NOMO-1 treated with dmso at 0.1 percent for 144 hours (cell line): ENCODE data around the gene TCP1.
"Not testable (repeated sequence)": the region's sequence is repeated elsewhere in the genome, so short reads cannot be mapped to it uniquely, and the experiment has no call there.

Experiments
- DNase-seq: peaks from one replicate; lab custom pipeline; 2025; ENCODE audit not compliant: unreplicated experiment; lab: John Stamatoyannopoulos, UW

Gene TCP1

DNA sequence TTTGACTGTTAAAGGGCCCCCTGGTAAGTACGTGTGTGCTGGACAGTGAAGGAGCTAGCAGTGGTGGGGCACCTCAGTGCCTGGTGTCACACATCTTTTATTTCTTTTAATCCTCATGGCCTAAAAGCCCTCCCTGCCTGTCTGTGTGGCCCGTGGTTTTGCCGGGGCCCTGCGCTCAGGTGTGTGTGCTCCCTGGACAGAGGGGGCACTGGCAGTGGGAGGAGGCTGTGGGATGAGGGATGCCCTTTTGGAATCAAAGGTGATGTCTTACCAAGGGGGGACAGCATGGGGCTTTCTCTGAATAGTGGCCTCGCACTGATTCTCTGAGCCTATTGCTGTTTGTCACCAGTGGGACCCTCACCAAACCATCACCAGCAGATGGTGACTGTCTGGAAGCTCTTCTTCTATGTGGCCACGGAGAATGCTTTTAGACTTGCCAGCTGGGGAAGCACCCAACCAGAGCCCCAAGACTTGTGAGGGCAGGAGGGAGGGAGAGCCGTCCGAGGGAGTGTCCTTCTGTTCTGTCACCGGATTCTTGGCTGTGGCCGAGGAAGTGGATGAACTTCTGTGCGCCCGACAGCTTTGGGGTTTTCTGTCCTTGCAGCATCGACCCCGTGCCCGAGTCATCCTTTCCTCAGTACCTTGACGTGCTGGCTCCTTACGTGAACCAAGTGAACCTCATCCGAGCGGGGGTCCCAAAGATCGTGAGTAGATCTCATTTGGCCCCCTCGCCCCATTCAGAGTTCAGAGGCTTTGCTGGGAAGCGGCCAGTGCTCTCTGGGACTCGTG lies 28.7 kb upstream of the TCP1 start:
- DNase-seq = no peak

DNA sequence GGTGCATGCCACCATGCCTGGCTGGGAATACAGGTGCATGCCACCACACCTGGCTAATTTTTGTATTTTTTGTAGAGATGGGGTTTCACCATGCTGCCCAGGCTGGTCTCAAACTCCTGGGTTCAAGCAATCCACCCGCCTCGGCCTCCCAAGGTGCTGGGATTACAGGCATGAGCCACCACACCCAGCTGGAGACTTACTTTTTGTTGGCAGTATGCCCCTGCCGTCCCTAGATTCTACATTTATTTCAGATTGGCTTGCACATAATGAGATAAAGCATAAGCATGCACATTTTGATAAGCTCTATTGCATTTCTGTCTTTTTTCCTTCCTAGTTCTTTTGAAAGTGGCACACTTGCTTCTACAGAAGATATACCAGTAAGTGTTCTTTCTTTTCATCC lies 27.4 kb upstream of the TCP1 start:
- DNase-seq = not testable (repeated sequence)

DNA sequence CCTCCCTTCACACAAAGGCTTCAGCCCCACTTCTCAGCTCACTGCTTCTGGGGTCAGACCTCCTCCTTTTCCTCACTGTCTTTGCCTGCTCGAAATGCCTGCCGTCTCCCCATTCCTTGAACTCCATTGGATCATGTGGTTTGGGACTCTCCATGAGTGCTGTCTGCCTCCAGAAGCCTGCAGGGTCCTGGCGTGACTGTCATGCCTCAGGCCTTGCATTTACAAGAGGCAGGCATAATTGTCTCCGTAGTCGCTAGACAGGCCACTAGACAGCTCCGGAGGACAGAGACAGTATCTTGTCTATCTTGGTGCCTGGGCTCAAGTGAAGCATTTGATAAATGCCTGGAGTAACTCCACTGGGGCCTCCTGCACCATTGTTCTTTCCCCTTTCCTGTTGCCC lies 26.0 kb upstream of the TCP1 start:
- DNase-seq = no peak

DNA sequence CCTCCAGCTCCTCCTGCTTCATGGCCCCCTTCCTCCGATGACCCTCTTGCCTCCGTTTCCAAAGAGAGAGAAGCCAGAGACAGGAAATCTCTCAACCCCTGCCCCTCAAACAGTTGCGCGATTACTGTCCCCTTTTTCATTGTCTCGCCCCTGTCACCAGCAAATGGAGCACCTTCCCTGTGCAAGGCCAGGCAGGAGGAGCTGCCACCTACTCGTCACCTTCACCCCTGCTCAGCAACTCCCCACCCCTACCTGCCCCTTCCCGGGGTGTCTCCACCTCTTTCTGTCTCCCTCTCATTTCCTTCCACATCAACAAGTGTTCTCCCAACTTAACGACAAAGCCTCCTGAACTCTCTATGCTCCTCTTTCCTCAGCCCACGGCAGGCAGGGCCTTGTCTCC lies 24.4 kb upstream of the TCP1 start:
- DNase-seq = no peak

DNA sequence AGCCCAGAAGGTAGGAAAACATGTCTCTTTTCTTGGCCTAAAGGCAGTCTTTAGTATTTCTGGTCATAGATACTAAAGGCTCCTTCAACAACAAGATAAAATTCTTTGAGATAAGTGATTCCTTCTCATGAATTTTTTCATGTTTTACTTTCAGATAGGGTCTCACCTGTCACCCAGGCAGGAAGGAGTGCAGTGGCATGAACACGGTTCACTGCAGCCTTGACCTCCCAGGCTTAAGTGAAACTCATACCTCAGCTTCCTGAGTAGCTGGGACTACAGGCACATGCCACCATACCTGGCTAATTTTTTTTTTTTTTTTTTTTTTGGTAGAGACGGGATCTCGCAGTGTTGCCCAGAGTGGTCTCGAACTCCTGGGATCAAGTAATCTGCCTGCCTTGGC lies 19.7 kb upstream of the TCP1 start:
- DNase-seq = no peak

DNA sequence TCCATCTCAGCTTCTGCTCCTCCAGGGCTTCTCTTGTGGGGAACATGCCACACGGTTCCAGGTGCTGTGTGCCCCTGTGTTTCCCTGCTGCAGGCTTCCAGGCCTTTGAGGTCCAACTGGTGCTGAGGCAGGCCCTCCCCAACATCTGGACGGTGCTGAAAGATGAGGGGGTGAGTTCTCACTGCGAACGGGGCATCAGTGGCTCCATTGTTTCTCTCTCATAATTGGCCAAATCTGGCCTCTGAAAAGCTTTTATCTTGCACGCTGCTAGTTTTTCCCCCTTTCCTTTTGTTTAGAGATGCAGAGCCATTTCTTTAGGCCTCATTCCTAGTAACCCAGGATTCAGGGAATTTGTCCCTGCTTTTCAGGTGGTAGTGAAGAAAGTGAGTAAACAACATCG lies 19.2 kb upstream of the TCP1 start:
- no peak for DNase-seq

DNA sequence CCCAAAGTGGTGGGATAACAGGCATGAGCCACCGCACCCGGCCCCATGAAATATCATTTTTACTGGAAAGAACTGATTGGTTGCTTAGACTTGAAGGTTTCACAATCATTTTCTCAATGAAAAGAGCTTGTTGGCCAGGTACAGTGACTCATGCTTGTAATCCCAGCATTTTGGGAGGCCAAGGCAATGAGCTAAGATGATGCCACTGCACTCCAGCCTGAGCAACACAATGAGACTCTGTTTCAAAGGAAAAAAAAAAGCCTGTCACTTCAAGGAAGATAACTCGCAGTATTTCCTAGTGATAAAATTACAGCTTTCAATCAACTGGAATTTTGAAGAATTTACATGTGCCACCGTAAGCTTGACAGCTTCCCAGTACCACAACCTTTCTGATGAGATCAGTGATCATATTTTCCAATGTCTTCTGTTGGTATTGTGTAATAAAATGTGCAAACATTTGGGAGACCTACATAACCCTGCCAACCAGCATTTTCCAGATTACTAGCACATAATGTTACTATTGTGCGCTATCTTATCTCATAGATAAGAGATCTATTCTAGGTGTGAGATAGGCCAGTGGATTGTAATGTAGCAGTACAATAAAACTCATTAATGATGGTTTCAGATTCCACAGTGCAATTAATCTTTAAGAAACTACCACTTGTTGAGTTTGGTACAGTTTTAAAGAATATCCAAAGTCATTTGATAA lies 17.9 kb upstream of the TCP1 start:
- DNase-seq = no peak

DNA sequence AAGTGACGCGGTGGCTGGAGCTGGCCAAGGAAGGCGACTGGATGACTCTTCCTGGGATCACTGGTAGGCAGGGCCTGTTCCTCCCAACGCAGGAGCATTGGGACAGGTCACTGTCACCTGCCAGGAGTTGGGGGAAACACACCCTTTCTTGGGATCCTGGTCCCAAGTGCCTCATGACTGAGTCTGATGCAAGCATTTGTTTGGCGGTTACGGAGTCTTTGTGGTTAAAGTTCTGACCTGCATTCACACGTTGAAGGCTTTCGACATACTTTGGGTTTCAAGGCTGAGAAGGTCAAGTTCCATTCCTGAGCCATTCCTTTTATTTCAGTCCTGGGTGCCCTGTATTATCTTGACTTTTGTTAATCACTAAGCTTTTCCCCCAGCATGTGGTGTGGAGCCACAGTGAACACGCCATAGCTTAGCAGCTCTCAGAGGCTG lies 16.6 kb upstream of the TCP1 start:
- peak; percentile 59 for DNase-seq

DNA sequence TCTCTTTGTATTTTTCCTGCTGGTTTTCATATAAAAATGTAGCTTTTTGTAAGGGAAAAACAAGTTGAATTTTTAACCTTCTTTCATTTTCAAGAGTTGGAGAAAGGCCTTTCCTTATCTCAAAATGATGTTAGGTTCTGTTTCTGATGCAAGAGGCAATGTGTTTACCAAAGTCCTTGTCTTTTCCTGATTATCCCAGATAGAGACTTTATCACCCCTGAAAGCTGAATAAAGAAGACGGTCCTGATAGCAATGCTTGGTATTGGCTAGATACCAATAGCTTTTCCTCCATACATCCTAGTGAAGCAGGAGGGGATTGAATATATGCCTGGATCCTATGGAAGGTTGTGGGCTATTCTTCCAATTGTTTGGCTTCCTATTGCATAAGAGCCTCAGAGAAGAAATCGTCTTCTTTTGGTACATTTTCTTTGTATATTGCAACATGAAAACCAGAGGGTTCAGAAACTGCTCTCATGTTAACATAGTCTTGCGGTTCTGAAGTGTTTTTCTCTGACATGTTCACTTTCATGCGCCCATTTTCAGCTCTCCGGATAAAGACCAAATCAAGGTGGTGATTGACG lies 16.1 kb upstream of the TCP1 start:
- DNase-seq = no peak

DNA sequence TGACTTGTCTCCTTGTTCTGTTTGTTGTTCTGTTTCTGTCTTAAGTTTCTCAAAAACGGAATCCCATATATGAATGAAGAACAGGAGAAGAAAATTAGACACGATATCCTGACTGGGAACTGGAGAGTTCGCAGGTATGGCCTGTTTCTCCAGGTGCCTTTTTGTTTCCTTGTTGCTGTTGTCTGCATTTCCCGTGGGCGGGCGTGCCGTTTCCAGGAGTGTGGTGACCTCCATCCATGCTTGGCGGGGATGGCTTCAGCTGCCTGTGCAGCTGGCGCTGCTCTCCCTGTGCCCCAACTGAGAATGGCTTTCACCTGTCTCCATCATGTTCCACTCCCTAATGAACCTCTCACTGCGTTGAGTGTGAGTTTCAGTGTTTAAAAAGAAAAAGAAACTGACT lies 15.1 kb upstream of the TCP1 start:
- no peak for DNase-seq

DNA sequence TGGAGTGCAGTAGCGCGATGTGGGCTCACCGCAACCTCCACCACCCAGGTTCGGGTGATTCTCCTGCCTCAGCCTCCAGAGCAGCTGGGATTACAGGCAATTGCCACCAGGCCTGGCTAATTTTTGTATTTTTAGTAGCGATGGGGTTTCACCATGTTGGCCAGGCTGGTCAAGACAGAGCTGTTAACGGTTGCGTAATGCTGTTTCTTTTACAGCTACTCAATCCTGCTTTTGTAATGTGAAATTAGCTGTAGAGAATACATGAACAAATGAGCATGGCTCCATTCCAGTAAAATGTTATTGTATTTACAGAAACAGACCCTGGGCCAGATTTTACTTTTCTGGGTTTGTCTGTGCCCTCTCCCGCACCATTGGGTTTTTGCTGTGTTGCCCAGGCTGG lies 12.5 kb upstream of the TCP1 start:
- peak; percentile 16 for DNase-seq

DNA sequence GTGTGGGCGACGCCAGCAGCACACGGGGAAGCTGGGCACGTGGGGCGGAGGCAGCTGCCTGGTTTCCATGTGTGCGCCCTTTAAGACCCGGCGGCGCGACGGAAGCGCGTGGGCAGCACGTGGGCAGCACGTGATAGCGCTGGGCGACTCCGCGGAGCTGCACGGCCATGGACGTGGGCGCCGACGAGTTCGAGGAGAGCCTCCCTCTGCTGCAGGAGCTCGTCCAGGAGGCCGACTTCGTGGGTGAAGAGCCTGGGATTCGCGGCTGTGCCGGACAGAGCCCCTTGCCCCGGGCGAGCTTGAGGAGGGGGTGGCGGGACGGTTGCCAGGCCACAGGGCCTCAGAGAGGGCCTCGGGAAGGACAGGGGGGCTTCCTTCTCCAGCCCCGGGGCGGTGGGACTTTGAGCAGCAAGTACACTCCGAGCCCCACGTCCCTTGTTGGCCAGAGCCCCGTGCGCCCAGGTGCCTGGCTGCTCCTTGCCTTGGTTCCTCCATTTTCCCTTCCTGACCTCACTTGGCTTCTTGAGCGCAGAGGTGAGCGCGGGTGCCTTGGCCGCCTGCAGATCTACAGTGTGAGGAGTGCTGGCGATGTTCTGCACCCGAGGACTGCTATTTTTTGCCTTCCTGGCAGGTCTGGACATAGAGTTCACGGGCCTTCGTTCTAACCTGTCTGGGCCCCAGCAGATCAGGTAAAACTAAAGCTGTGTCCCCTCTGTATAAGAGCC lies 10.9 kb upstream of the TCP1 start, which contains the start of gene PNLDC1:
PNLDC1 (plus strand) TSS at position 136 of the 725 bp plus-strand sequence; CDS start at position 168, 32 bp downstream.
- DNase-seq = no peak

DNA sequence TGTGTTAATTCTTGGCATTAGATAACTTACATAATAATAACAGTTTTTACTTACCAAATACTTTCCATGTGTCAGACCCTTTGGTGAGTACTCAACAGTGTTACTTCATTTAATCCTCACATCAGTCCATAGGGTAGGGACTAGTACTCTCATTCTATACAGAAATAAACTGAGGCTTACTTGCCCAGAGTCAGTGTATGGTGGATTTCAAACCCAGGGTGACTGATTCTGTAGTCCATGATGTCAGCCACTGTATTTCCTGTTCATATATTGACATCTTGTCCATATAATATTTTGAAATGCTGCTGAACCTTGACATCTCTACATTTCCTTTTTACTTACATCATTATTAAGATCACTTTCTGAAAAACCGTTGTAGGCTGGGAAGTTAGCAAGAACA lies 8.2 kb upstream of the TCP1 start:
- DNase-seq = no peak

DNA sequence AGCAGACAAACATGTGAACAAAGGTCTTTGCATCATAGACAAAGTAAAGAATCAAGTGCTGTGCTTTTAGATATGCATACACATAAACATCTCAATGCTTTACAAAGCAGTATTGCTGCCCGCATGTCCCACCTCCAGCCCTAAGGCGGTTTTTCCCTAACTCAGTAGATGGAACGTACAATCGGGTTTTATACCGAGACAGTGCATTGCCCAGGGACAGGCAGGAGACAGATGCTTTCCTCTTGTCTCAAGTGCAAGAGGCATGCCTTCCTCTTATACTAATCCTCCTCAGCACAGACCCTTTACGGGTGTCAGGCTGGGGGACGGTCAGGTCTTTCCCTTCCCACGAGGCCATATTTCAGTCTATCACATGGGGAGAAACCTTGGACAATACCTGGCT lies 5.6 kb upstream of the TCP1 start:
- not testable (repeated sequence) for DNase-seq

DNA sequence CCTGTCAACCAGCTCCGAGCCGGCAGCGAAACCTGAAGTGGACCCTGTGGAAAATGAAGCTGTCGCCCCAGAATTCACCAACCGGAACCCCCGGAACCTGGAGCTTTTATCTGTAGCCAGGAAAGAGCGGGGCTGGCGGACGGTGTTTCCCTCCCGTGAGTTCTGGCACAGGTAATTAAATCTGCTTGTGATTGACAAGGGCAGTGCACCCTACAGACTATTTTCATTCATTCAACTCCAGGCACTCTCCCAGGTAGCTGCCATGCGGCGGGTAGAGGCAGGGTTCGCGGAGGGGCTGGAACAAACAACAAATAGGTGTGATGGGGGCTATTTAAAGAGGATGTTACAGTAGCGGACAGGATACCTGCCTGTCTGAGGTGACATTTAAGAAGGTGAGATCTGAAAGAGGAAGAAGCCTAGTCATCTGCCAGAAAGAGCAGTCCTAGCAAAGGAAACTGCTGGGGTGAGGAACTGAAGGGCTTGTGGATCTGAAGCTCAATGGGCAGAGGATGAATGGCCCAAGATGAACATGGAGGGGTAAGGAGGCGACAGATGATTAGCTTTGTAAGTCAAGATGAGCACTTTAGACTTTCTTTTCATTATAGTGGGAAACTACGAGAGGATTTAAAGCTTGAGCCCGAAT lies 1.7 kb upstream of the TCP1 start:
- DNase-seq = peak; percentile 48

DNA sequence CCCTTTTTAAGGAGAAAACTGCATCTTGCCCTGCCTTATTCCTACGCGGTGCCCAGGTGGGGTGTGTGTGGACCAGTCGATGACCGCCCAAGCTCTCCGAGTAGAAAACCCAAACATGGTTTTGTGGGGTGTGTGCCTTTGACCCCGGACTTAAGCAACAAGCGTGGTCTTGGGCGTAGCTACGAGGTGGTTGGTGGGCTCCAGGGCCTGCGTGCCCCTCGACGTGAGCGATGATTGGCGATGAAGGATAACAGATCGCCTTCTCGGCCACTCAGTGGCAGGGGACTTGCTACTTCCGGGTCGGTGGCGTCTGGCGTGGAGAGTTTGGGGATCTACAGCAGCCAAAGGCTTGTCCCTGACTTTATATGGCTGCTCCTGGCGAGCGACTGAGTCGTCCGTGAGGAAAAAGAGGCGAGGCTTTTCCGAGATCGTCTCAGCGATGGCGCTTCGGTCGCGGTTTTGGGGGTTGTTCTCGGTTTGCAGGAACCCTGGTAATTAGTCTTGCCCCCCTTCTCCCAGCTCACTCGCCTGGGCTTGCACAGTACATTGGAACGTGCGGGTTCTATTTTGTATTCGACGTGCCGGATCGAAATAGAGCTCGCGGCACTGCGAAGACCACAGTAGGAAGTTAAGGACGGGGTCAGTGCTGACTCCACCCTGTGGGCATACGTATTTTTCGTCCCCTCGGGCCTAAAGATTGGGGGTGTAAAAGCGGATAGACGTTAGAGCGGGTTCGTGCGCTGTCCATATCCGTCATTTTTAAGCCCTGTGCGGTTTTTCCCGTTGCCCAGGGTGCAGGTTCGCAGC lies 950 bp upstream of the TCP1 start, which contains the start of gene MRPL18:
MRPL18 (plus strand) TSS at position 319 of the 807 bp plus-strand sequence; CDS start at position 440, 121 bp downstream.
- DNase-seq = peak; percentile 98

DNA sequence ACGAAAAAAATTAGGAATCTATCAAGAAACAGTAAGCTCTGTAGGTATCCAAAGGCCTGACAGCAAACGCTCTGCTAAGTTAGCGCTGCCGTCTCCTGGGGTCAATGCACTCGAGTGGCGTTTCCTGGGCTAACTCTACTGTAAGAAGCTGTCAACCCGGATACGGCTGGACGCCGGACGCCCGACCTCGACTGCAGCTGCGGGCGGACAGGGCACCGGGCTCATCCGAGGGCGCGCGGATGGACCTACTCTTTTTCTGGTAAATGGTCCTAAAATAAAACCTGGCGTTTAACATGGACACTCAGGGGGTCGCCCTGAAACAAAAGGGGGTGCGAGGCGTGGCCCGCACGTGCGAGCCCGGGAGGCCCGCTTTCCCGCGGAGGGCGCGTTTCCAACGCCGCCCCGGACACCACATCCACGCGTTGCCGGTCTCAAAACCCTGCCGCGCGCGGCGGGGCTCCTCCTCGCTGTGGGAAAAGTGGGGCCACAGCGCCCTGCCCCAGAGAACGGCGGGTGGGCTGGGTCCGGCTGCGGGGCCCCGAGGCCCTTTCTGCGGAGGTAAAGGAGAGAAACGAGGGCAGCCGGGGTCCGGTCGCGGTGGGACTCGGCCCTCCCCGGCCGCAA lies 537 bp downstream of the TCP1 start:
- no peak for DNase-seq

DNA sequence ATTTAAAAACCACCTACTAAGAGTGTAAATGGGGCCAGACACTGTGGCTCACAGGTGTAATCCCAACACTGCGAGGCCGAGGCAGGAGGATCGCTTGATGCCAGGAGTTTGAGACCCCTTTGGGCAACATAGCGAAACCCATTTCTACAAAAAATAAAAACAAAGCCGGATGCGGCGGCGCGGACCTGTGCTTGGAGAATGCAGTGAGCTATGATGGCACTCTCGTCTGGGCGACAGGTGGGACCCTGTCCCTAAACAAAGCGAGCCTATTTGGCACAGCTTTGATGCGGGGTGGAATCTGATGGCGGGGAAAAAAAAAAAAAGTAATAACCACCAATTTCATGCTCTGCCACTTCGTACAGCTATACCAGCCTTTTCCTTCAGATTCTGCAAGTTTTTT lies 1.1 kb downstream of the TCP1 start:
- DNase-seq = no peak

DNA sequence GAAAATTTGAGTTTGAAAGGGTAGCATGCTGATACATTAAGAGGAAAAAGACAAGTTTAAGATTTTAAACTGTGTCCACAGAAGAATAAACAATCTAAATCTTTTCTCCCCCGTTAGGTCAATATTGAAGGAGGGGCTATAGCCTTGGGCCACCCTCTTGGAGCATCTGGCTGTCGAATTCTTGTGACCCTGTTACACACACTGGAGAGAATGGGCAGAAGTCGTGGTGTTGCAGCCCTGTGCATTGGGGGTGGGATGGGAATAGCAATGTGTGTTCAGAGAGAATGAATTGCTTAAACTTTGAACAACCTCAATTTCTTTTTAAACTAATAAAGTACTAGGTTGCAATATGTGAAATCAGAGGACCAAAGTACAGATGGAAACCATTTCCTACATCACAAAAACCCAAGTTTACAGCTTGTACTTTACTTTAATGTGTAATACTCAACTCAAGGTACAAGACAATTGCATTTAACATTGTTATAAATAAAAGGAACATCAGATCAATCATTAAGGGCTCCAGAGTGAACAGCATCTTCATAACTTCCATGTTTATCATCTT lies 10.8 kb downstream of the TCP1 start:
- DNase-seq = no peak
